GM18505 (cell line): Measurements from ENCODE around the gene GPC2.
"Not testable (repeated sequence)": the region's sequence is repeated elsewhere in the genome, so short reads cannot be mapped to it uniquely, and the experiment has no call there.

Experiments
- ATAC-seq: cut with Tn5 transposase; IDR thresholded peaks from one replicate; pipeline ENCODE4 v1.9.1; 2021; ENCODE audit not compliant: unreplicated experiment
- POLR2A ChIP-seq: IDR thresholded peaks from 4 replicates; pipeline ENCODE4 v1.6.1; 2011; ENCODE audit warnings: borderline replicate concordance; ENCODE audit not compliant: insufficient read depth, insufficient read length; ENCODE audit errors: extremely low read depth

Gene GPC2, protein sequence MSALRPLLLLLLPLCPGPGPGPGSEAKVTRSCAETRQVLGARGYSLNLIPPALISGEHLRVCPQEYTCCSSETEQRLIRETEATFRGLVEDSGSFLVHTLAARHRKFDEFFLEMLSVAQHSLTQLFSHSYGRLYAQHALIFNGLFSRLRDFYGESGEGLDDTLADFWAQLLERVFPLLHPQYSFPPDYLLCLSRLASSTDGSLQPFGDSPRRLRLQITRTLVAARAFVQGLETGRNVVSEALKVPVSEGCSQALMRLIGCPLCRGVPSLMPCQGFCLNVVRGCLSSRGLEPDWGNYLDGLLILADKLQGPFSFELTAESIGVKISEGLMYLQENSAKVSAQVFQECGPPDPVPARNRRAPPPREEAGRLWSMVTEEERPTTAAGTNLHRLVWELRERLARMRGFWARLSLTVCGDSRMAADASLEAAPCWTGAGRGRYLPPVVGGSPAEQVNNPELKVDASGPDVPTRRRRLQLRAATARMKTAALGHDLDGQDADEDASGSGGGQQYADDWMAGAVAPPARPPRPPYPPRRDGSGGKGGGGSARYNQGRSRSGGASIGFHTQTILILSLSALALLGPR

DNA sequence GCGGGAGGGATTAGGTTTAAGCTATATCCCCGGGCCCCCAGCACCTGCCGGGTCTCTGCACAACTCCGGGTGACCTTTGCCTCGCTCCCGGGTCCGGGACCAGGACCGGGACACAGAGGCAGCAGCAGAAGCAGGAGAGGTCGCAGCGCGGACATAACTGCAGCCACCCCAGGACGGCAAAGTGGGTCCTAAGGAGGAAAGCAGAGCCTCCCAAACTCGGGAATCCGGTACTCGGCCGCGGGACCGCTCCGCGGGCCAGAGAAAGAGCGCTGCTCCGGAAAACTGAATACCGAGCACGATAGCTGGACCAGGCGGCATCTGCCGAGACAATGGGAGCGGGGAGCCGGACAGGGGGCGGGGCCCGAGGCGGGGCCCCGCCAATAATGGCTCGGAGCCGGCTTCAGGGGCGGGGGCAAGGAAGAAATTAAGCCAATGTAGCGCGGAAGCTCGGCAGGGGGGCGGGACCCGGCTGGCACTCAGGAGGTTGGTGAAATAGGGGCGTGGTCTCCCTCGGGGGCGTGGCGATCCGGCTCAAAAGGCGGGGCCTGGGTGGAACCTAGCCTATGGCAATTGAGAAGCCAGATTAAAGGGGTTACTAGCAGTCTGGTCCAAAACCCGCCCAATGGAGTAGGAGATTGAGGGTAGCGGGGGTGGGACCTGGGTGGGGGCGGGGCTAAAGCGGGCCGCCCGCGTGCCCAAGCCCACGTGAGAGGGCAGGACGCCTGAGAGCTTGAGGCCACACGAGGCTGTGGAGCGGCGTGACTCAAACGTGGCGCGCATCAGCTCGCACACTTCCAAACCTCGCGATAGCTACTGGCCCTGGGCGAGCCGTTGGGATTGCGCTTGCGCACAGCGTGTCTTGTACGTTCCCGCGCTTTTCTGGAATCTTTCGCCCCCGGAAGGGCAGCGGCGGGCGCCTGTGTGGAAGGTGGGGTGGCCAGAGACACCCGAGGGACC, at the start of gene GPC2, which contains the start of gene STAG3:
Gene GPC2 (minus strand): TSS at position 337 of the 957 bp plus-strand sequence. CDS start 182 bp downstream, at position 155.
Gene STAG3 (plus strand): TSS at position 874 of the 957 bp plus-strand sequence. CDS start 2,639 bp downstream, outside the sequence.
- ATAC-seq, result peak; percentile 80
- peak; percentile 42 for TF ChIP-seq POLR2A

GRCh38 chr7:100224891-100225290, 47.7 kb upstream of the GPC2 start:
- not testable (repeated sequence) for ATAC-seq

DNA sequence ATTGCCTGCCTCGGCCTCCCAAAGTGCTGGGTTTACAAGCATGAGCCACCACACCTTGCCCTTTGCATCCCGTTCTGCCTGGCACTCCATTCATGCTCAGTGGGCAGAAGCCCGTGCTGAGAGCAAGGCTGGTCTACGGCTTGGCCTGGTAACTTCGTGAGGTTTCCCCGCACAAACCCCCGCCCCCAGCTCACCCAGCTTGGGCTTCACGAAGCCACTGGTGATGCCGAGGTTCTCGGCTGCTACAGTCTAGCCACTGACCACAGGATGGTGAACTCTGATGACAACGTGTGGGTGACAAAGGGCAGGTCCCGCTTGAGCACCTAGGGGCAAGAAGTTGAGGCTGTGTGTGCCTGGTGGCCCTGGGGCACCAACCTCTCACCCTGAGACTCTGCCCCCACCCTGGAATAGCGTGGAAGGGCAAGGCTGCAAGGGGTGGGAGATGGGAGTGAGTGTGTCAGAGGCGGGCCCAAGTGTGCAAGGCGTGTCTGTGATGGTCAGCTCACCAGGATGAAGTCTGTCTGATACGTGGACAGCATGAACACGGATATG, 46.3 kb upstream of the GPC2 start:
- ATAC-seq, result not testable (repeated sequence)

DNA sequence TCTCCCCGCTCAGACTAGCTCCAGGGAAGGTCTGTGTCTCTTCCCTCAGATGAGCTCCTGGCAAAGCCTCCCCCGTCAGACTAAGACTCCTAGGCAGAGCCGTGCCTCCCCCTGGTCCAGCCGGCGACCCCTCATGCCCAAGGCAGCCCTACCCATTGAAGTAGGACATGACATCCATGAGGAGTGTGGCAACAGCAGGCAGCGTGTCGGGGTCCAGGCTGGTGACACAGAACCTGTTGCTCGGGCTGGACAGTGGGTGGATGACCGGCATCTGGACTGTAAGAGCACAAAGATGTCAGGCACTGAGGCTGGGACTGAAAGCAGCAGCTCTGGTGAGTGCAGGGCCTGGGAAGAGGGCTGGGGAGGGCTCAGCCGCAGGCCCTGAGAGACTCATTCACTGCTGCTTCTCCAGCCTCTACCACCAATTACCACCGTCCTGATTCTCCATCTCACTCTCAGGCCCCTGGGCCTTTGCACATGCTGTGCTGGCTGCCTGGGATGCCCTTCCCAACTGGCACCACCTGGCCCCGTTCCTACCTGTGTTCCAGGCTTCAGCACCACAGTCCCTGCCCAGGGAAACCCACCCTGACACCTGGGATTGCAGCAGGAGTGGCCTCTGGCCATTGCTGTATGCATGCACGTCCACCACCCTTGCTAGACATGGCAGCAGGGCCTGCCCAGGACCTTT, 45.4 kb upstream of the GPC2 start:
- no peak for ATAC-seq
- TF ChIP-seq POLR2A, result peak; percentile 10

- TF ChIP-seq POLR2A, result no peak
- ATAC-seq, result no peak
Observed at GRCh38 chr7:100221767-100222444, 44.7 kb upstream of the GPC2 start.

GRCh38 chr7:100221231-100221718, 44.1 kb upstream of the GPC2 start:
- TF ChIP-seq POLR2A, result peak; percentile 74
- peak; percentile 37 for ATAC-seq

- peak; percentile 3 for ATAC-seq
- no peak for TF ChIP-seq POLR2A
Observed at GRCh38 chr7:100220586-100221230, 43.5 kb upstream of the GPC2 start.

- ATAC-seq, result not testable (repeated sequence)
Observed at GRCh38 chr7:100219801-100220585, 42.8 kb upstream of the GPC2 start, which contains the start of gene PVRIG. Gene PVRIG, plus strand, starts transcription at chr7:100219949. Its CDS starts 22 bp downstream, at chr7:100219971.

- no peak for ATAC-seq
- peak; percentile 16 for TF ChIP-seq POLR2A
Observed at GRCh38 chr7:100219271-100219737, 42.1 kb upstream of the GPC2 start.

DNA sequence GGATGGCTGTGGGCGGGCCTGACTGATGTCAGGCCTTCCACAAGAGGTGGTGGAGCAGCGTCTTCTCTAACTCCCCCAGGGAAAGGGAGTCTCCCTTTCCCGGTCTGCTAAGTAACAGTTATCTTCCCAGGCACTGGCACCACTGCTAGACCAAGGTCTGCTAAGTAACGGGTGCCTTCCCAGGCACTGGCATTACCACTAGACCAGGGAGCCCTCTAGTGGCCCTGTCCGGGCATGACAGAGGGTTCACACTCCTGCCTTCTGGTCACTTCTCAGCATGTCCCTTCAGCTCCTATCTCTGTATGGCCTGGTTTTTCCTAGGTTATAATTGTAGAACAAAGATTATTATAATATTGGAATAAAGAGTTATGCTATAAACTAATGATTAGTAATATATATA, 40.8 kb upstream of the GPC2 start:
- ATAC-seq, result peak; percentile 19

DNA sequence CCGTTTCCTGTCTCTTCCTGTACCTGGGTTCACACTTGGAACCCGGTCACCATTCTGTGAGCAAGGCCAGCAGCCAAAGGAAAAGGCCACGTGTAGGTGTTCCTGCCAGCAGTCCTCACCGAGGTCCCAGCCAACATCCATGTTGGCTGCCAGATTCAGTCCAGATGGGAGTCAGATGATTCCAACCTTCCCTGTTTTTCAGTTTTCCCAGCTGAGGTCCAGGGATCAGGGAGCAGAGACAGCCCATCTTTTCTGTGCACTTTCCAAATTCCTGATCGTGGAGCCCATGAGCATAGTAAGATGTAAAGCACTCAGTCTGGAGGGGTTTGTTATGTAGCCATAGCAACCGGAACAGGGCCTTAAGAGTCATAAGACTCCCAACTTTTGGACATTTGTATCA, 38.7 kb upstream of the GPC2 start:
- no peak for TF ChIP-seq POLR2A
- no peak for ATAC-seq

DNA sequence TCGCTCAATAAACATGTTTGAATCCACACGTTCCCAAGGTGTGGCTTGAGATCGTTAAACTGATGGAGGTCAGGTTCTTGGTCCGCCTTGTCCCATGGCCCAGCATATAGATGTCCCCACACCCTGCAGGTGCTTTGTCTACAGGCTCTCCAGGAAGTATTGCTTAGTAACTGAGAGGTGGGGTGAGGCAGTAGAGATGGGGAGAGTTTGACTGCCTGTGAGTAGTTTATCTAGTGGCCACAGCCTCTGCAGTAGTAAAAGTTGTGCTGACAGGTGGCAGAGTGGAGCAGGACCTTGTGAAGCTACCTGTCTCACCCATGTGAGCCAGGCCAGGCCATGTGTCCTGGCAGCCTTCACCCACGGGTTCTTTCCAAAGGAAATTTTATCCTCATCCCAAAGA, 37.2 kb upstream of the GPC2 start:
- not testable (repeated sequence) for ATAC-seq
